Right atrium auricular region (tissue), 2 donors: ENCODE data around the gene PLCB4. TPM values are rescaled to one million over a fixed set of nuclear protein-coding genes. Genes with fewer than 3 reads are reported as not detected.

ENCODE experiments used
- DNase-seq: peaks from one replicate; pipeline ENCODE4 v3.0.0-alpha.2; 2019; ENCODE audit warnings: low spot score
- H3K27ac ChIP-seq, 2 donors: fragments of 200-600 bp; sonication (generic); 1 replicate in 1 of 2; 2 replicates in 1 of 2; pipeline ENCODE4 v1.5.1; 2016 to 2019
- H3K27me3 ChIP-seq, 2 donors: fragments of 200-600 bp; sonication (generic); one replicate each; pipeline versions ENCODE4 v1.5.1 to v1.6.0; 2017 to 2019
- H3K36me3 ChIP-seq: fragments of 200-600 bp; sonication (generic); one replicate; pipeline ENCODE4 v1.5.1; 2016
- H3K4me1 ChIP-seq, 2 donors: fragments of 200-600 bp; sonication (generic); one replicate each; pipeline versions ENCODE4 v1.5.1 to v1.6.0; 2017 to 2019
- H3K4me3 ChIP-seq, 2 donors: fragments of 200-600 bp; sonication (generic); 1 replicate in 1 of 2; 2 replicates in 1 of 2; pipeline ENCODE4 v1.5.1; 2017 to 2019; ENCODE audit warnings: mild to moderate bottlenecking in 1 of 2, moderate library complexity in 1 of 2
- H3K9me3 ChIP-seq, 2 donors: fragments of 200-600 bp; sonication (generic); one replicate each; pipeline ENCODE4 v1.5.1; 2019
- CTCF ChIP-seq, 2 donors: fragments of 200-600 bp; sonication (generic); IDR thresholded peaks; one replicate each; pipeline ENCODE4 v1.5.1; 2019; ENCODE audit warnings: antibody characterized with exemption in 2 of 2
- total RNA-seq, 2 donors: library from RNA; depleted of rRNA; stranded (reverse); fragments of >200 nt; gene quantifications; one replicate each; pipeline ENCODE4 v1.1.0, GENCODE V29; 2016

The PLCB4 gene
- total RNA-seq, 2 donors from 2014 or later, result 14.3 to 32.4 TPM

GRCh38 chr20:9413001-9413400 is 344.1 kb downstream of the PLCB4 start:
- no peaks in the 10 kb centered on the region for H3K4me1 ChIP-seq
- H3K36me3 ChIP-seq, result peaks cover 24% of the 10 kb centered on the region
- H3K9me3 ChIP-seq, result no peaks in the 10 kb centered on the region
- H3K27me3 ChIP-seq, result no peaks in the 10 kb centered on the region
- no peak overlapping the region for H3K4me3 ChIP-seq
- H3K27ac ChIP-seq, result no peak overlapping the region
- no peak for TF ChIP-seq CTCF (IDR thresholded peaks at IDR 0.05)
- DNase-seq, result no peak

- H3K27me3 ChIP-seq, result no peaks in the 10 kb centered on the region
- no peaks in the 10 kb centered on the region for H3K9me3 ChIP-seq
- DNase-seq, result no peak
- no peaks in the 10 kb centered on the region for H3K4me1 ChIP-seq
- no peak overlapping the region for H3K4me3 ChIP-seq
- H3K27ac ChIP-seq, result no peak overlapping the region
- TF ChIP-seq CTCF (IDR thresholded peaks at IDR 0.05), result no peak
- peaks cover 21% of the 10 kb centered on the region for H3K36me3 ChIP-seq
These were observed 346.5 kb downstream of the PLCB4 start for GRCh38 chr20:9415426-9415825.

- Histone ChIP-seq H3K27me3 (no peaks in the 10 kb centered on the region), H3K4me3 (no peak overlapping the region), H3K9me3 (no peaks in the 10 kb centered on the region), H3K27ac (no peak overlapping the region), H3K4me1 (no peaks in the 10 kb centered on the region), H3K36me3 (peaks cover 31% of the 10 kb centered on the region)
- no peak for DNase-seq
- no peak for TF ChIP-seq CTCF (IDR thresholded peaks at IDR 0.05)
These were observed 347.5 kb downstream of the PLCB4 start for GRCh38 chr20:9416421-9416820.

- Histone ChIP-seq H3K27me3 (no peaks in the 10 kb centered on the region), H3K4me3 (no peak overlapping the region), H3K27ac (no peak overlapping the region), H3K9me3 (no peaks in the 10 kb centered on the region), H3K4me1 (no peaks in the 10 kb centered on the region), H3K36me3 (peaks cover 38% of the 10 kb centered on the region)
- no peak for TF ChIP-seq CTCF (IDR thresholded peaks at IDR 0.05)
- DNase-seq, result no peak
These were observed 348.8 kb downstream of the PLCB4 start for GRCh38 chr20:9417665-9418064.

GRCh38 chr20:9422321-9423057 is 353.6 kb downstream of the PLCB4 start:
- Histone ChIP-seq H3K36me3 (peaks cover 45% of the 10 kb centered on the region), H3K27me3 (no peaks in the 10 kb centered on the region), H3K9me3 (no peaks in the 10 kb centered on the region), H3K27ac (no peak overlapping the region), H3K4me3 (no peak overlapping the region), H3K4me1 (no peaks in the 10 kb centered on the region)
- DNase-seq, result no peak
- TF ChIP-seq CTCF (IDR thresholded peaks at IDR 0.05), result no peak

GRCh38 chr20:9424551-9424950 is 355.7 kb downstream of the PLCB4 start:
- DNase-seq, result no peak
- Histone ChIP-seq H3K36me3 (peaks cover 45% of the 10 kb centered on the region), H3K4me3 (no peak overlapping the region), H3K27ac (no peak overlapping the region), H3K4me1 (no peaks in the 10 kb centered on the region), H3K27me3 (no peaks in the 10 kb centered on the region), H3K9me3 (no peaks in the 10 kb centered on the region)
- TF ChIP-seq CTCF (IDR thresholded peaks at IDR 0.05), result no peak
